Peyer's patch (tissue), 4 donors: ENCODE data around the gene PDE6H. TPM values are rescaled to one million over a fixed set of nuclear protein-coding genes. Genes with fewer than 3 reads are reported as not detected.

Experiments
- DNase-seq, 3 donors: peaks; one replicate each; pipeline ENCODE4 v3.0.0-alpha.2; 2017 to 2019
- H3K27ac ChIP-seq, 4 donors: fragments of 200-600 bp; sonication (generic); one replicate each; pipeline ENCODE4 v1.5.1; 2016 to 2019
- H3K27me3 ChIP-seq, 2 donors: fragments of 200-600 bp; sonication (generic); one replicate each; pipeline ENCODE4 v1.5.1; 2019
- H3K36me3 ChIP-seq, 3 donors: fragments of 200-600 bp; sonication (generic); one replicate each; pipeline ENCODE4 v1.5.1; 2016 to 2019
- H3K4me1 ChIP-seq, 4 donors: fragments of 200-600 bp; sonication (generic); one replicate each; pipeline ENCODE4 v1.5.1; 2016 to 2019
- H3K4me3 ChIP-seq, 4 donors: fragments of 200-600 bp; sonication (generic); 1 replicate in 3 of 4; 2 replicates in 1 of 4; pipeline ENCODE4 v1.5.1; 2016 to 2019; ENCODE audit warnings: mild to moderate bottlenecking in 1 of 4
- H3K9me3 ChIP-seq, 4 donors: fragments of 200-600 bp; sonication (generic); one replicate each; pipeline ENCODE4 v1.5.1; 2016 to 2019; ENCODE audit warnings: mild to moderate bottlenecking in 1 of 4
- CTCF ChIP-seq, 6 experiments: fragments of 450-650 bp in 4 of 6; fragments of 200-600 bp in 2 of 6; sonication (generic) in 1 of 6; IDR thresholded peaks; one replicate each; pipeline ENCODE4 v1.5.1; 2017 to 2019; ENCODE audit warnings: antibody characterized with exemption in 6 of 6, mild to moderate bottlenecking in 3 of 6, moderate library complexity in 1 of 6
- POLR2A ChIP-seq, 2 donors: fragments of 450-650 bp; IDR thresholded peaks; one replicate each; pipeline ENCODE4 v1.5.1; 2017; ENCODE audit warnings: antibody characterized with exemption in 2 of 2, mild to moderate bottlenecking in 2 of 2, moderate library complexity in 2 of 2
- total RNA-seq, 4 donors: library from RNA; depleted of rRNA; stranded (reverse); fragments of >200 nt; gene quantifications; one replicate each; pipeline ENCODE4 v1.1.0, GENCODE V29; 2016

The PDE6H gene
- total RNA-seq, 4 donors from 2014 or later: not detected

- Histone ChIP-seq H3K4me3 (no peak overlapping the region), H3K36me3 (no peaks in the 10 kb centered on the region), H3K27ac (no peak overlapping the region), H3K27me3 (no peaks in the 10 kb centered on the region), H3K9me3 (no peaks in the 10 kb centered on the region), H3K4me1 (no peaks in the 10 kb centered on the region)
- no peak for TF ChIP-seq CTCF (IDR thresholded peaks at IDR 0.05)
- TF ChIP-seq POLR2A (IDR thresholded peaks at IDR 0.05): no peak
- no peak for DNase-seq
These were observed 2.6 kb downstream of the PDE6H start for GRCh38 chr12:14975457-14975856.

GRCh38 chr12:14976658-14977057, 3.8 kb downstream of the PDE6H start:
- Histone ChIP-seq H3K4me3 (no peak overlapping the region), H3K27ac (no peak overlapping the region), H3K4me1 (no peaks in the 10 kb centered on the region), H3K27me3 (no peaks in the 10 kb centered on the region), H3K9me3 (no peaks in the 10 kb centered on the region), H3K36me3 (no peaks in the 10 kb centered on the region)
- no peak for DNase-seq
- TF ChIP-seq CTCF (IDR thresholded peaks at IDR 0.05) (no peak), POLR2A (IDR thresholded peaks at IDR 0.05) (no peak)

DNA sequence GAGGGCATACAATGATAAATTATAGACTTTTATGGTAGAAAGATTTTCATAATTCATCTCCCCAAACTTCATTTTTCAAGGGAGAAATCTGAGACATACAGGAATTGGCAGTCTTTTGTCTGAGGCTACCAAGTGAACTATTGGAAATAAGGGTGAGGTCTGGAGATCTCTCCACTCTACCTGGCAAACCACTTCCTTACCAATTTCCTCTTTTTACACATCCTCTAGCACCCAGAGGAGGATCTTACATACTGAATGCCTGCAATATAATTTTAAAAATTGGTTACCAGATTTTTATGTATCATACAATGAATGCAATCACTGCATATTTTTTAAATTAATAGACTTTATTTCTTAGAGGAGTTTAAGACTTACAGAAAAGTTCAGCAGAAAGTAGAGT, 6.6 kb downstream of the PDE6H start:
- no peak overlapping the region for H3K27ac ChIP-seq
- H3K27me3 ChIP-seq: no peaks in the 10 kb centered on the region
- H3K4me3 ChIP-seq: no peak overlapping the region
- no peaks in the 10 kb centered on the region for H3K4me1 ChIP-seq
- no peaks in the 10 kb centered on the region for H3K9me3 ChIP-seq
- H3K36me3 ChIP-seq: no peaks in the 10 kb centered on the region
- DNase-seq: no peak
- no peak for TF ChIP-seq POLR2A (IDR thresholded peaks at IDR 0.05)

DNA sequence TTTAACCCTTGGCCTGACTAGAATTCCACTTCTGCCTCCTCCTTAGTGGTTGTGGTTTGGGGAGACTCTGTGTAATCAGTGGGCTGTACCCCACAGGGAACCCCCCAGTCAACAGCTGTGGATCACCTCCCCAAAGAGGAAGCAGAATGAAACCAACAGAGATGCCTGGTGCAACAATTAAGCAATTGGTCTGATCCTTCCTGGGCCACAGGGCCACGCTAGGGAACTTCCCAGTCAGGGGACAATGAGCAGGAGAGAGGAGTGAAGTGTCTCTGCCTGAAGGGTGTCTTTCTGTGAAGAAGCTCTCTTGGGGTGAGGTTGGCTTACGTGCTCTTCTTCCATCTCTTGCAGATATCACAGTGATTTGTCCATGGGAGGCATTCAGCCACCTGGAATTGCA, 8.2 kb downstream of the PDE6H start:
- Histone ChIP-seq H3K4me1 (no peaks in the 10 kb centered on the region), H3K27ac (no peak overlapping the region), H3K9me3 (no peaks in the 10 kb centered on the region), H3K36me3 (no peaks in the 10 kb centered on the region), H3K4me3 (no peak overlapping the region), H3K27me3 (no peaks in the 10 kb centered on the region)
- DNase-seq: no peak
- TF ChIP-seq CTCF (IDR thresholded peaks at IDR 0.05) (no peak), POLR2A (IDR thresholded peaks at IDR 0.05) (no peak)

DNA sequence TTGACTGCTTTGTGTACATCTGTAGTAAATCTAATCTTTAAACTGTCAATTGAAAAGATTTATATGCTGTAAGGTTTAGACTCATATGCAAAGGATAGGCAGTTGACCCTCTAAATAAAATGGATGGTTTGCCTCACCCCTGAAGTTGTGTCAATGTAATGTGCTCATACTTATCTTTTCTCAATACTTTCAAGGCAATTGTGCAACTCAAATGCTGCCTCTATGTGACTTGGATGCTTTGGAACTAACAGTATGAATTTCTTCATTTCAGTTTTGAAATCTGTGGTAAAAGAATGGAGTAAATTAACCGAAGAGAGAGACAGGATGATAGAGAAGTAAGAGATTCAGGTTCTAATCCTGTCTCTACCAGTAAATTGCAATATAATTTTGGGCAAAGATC, 9.7 kb downstream of the PDE6H start:
- Histone ChIP-seq H3K36me3 (no peaks in the 10 kb centered on the region), H3K27me3 (no peaks in the 10 kb centered on the region)
- TF ChIP-seq POLR2A (IDR thresholded peaks at IDR 0.05) (no peak), CTCF (IDR thresholded peaks at IDR 0.05) (no peak)

GRCh38 chr12:14982991-14983390, 10.1 kb downstream of the PDE6H start:
- no peaks in the 10 kb centered on the region for H3K9me3 ChIP-seq
- no peak overlapping the region for H3K4me3 ChIP-seq
- no peaks in the 10 kb centered on the region for H3K36me3 ChIP-seq
- H3K4me1 ChIP-seq: no peaks in the 10 kb centered on the region
- no peaks in the 10 kb centered on the region for H3K27me3 ChIP-seq
- TF ChIP-seq POLR2A (IDR thresholded peaks at IDR 0.05): no peak
- TF ChIP-seq CTCF (IDR thresholded peaks at IDR 0.05): no peak
- DNase-seq: peak in 1 of 3 donors; percentile 25
- no peak overlapping the region for H3K27ac ChIP-seq

More for the DNA sequence above, 9.7 kb downstream of the PDE6H start:
- Histone ChIP-seq H3K9me3 (no peaks in the 10 kb centered on the region), H3K27ac (no peak overlapping the region), H3K4me3 (no peak overlapping the region), H3K4me1 (no peaks in the 10 kb centered on the region)
- no peak for DNase-seq
